HG02588 (cell line): ENCODE measurements around the gene MED15.
A peak's percentile ranks its signal among the peaks of the same experiment; 100 is the strongest.
"Not testable (repeated sequence)": the region's sequence is repeated elsewhere in the genome, so short reads cannot be mapped to it uniquely, and the experiment has no call there.

Source experiments
- ATAC-seq: cut with Tn5 transposase; IDR thresholded peaks from one replicate; pipeline ENCODE4 v1.9.1; 2021; ENCODE audit warnings: mild to moderate bottlenecking, moderate library complexity; ENCODE audit not compliant: unreplicated experiment

MED15 gene

DNA sequence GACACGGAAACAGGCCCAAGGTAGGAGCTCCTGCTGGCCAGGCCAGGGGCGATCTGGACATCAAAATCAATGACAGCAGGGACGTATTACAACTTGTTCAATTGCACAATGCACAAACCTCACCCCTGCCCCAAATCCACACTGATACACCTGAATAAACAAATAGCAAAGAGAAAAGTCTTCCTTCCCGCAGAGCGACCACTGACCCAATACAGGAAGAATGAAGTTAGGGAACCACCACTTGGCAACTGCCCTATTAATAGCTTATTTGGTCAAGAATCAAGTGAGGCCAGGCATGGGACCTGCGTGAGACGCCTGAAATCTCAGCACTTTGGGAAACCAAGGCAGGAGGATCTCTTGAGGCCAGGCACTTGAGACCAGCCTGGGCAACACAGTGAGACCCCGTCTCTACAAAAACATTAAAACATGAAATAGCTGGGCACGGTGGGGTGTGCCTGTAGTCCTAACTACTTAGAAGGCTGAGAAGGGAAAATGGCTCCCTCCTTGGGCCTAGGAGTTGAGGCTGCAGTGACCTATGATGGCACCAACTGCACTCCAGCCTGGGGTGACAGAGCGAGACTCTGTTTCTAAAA lies 109.1 kb downstream of the MED15 start:
- no peak for ATAC-seq

DNA sequence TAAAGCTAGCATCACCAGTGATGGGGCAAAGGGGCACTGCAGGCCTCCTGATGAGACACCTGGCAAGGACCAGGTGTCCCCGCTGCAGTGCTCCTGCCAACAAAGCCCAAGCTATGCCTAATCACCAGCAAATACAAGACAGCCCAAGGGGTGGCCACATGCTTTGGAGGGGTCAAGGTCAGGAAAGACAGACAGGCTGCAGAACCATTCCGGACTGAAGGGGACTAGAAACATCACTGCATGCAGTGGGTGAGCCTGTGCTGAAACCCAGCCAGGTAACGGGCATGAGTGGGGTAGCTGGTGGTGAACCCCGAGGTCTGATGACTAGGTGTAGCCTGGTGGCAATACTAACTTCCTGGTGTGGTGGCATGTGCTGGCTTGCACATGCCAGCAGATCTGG lies 111.1 kb downstream of the MED15 start:
- no peak for ATAC-seq

GRCh38 chr22:20619045-20619892 lies 111.9 kb downstream of the MED15 start:
- no peak for ATAC-seq

GRCh38 chr22:20619893-20620194 lies 112.4 kb downstream of the MED15 start:
- not testable (repeated sequence) for ATAC-seq

- ATAC-seq, result no peak
Measured at GRCh38 chr22:20621162-20621561, 113.8 kb downstream of the MED15 start.

DNA sequence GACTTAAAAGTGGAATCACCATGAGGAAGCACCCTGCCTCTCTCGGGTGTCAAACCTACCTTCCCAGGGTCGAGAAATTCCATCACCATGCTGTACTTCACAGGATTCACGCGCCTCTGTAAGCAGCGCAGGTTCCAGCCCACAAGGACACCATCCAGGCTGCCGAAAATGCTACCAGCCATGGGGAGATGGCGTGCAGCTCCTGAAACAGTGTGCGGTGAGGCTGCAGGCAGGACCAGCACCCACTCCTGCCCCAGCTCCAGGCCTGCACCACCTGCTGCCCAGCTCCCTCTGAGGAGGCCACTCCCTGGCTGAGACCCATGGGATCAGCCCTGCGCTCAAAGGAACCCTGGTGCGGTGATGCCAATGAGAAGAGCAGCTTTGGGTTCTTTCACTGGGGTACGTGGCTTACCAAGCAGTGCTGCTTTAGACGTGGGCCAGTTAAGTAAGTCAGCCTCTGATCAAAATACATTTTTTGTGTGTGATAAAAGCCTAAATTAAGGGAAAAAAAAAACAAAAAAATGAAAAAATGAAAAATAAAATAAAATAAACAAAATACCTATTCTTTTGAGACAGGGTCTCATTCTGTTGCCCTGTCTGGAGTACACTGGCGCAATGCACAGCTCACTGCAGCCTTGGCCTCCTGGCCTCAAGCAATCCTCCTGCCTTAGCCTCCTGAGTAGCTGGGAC lies 115.4 kb downstream of the MED15 start:
- no peak for ATAC-seq

GRCh38 chr22:20624161-20624616 lies 116.8 kb downstream of the MED15 start:
- ATAC-seq, result peak; percentile 78

GRCh38 chr22:20625270-20625669 lies 117.9 kb downstream of the MED15 start:
- ATAC-seq, result no peak

DNA sequence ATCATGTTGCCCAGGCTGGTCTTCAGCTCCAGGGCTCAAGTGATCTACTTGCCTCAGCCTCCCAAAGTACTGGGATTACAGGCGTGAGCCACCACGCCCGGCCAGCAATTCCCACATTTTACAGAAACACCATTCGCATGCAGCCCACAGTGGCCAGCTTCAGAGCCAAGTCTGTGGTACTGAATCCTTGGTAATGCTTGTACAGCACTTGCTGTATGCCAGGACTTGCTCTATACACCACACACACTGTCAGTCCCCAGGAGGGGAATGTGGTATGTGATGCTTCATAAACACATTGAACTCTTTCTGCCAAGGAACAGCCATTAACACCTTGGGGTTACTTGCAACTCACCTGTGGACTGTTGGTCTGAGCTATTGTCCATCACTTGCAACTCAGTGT lies 119.4 kb downstream of the MED15 start:
- ATAC-seq, result no peak

DNA sequence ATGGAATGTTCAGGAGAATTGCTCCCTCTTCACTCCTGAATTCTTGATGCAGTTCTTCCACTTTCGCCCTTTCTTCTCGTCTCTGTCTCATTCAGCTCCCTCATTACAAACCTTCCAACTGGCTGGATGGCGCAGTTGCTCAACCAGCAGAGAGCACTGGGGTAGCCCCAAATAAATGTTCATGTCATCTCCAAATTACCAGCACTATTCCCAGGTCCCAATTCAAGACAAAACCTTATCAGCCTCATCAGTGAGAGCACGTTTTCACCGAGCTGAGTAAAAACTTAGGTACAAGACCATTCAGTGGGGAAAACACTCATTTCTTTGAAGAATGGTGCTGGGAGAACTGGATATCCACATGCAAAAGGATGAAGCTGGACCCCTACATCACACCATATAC lies 120.0 kb downstream of the MED15 start:
- no peak for ATAC-seq

GRCh38 chr22:20628081-20628939 lies 120.9 kb downstream of the MED15 start:
- no peak for ATAC-seq

- ATAC-seq, result no peak
Measured at GRCh38 chr22:20629401-20629800, 122.0 kb downstream of the MED15 start.

DNA sequence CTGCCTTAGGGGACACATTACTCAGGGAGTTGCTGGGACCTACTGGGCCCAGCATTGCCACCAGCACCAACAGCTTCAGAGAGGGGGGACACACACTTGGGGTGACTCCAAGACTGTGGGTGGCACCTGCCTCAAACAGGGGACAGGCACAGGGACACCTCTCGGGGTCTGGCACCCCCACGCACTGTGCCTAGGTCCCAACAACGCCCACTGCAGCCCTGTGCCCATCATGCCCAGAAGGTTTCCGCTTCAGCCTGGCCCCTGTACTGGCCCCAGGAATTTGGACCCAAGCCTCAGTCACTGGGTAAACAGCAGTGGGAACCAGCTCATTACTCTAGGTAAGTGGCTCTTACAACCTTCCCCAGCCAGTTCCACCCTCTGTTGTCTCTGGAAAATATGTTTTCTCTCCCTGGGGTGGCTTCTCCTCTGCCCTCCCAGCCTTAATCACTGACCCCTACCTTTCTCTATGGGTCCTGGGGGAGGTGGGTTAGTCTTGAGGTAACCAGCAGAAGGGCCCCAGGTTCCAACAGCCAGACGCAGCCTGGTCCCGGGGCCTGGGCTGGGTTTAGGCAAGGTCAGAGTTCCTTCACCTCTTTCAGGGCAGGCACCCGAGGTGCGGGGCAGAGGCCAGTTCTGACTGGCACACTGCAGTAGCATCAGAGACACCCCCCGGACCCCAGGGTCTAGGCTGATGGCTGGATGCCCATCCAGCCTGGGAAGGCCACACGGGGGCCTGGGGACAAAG lies 123.6 kb downstream of the MED15 start:
- no peak for ATAC-seq

- no peak for ATAC-seq
Measured at GRCh38 chr22:20632082-20632481, 124.7 kb downstream of the MED15 start.

DNA sequence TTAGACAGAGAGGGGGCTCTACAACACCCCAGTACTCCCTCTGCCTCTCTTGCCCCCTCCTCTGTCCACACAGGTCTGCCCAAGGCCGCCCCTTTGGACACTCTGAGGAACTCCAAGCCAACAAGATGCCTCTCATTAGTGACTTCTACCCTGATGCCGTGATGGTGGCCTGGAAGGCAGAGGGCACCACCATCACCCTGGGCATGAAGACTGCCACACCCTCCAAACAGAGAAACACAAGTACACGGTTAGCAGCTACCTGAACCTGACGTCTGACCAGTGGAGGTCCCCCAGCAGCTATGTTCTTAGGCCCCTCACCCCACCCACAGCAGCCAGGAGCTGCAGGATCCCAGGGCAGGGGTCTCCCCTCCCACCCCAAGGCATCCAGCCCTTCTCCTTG lies 125.1 kb downstream of the MED15 start:
- no peak for ATAC-seq

- ATAC-seq, result no peak
Measured at GRCh38 chr22:20634560-20635226, 127.3 kb downstream of the MED15 start.

DNA sequence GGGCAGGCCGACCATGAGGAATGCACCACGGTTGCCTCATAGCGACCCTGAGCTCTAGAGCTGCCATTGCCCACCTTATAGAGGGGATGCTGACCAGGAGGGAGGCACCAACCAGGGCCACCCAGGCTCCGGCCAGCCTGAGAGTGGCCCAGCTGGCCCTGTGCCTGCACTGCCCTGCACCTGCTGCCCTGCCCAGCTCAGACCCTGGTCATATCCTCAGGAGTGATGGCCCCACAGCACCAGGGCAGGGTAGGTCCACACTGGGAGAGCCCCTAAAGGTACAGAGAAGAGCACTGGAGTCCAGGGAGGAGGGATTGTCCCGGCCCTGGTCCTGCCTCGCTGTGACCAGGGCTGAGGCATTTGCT lies 127.8 kb downstream of the MED15 start:
- no peak for ATAC-seq

DNA sequence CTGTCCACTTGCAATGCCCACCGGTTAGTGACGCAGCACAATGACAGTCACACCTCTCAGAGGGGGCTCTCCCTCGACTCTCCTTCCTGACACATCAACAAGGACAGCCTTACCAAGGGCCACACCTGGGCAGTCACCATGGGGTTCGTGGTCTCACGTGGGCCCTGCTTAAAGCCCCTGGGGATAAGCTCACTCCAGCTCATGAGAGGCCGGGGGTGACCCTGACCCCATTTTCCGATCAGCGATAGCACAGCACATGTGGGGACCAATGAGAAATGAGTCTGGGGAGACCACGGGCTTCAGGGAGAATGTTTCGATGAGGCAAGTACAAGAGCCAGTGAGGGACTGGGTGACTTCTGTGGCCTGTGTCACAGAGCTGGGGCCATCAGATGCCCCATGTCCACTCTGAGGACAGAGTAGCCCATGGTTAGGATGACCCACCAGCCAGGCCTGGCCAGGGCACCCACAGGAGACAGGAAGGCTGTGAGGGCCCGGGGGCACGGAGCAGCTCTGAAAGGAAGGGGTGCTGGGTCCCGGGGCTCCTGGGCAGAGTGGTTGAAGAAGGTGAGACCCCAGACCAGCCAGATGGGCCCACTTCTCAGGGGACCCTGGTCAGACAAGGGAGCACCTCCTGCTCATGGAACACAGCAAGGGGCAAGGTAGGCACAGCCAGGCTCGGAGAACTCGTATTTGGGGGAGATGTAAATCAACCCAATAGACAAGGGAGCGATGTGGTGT lies 128.8 kb downstream of the MED15 start:
- no peak for ATAC-seq

GRCh38 chr22:20636945-20637344 lies 129.5 kb downstream of the MED15 start:
- ATAC-seq, result no peak
